K562 (cell line): ENCODE results near the gene CDC45. TPM values are rescaled to one million over a fixed set of nuclear protein-coding genes. Genes with fewer than 3 reads are reported as not detected.

Experiments
- BRD4 ChIP-seq: fragments of 200-600 bp; sonication (generic); IDR thresholded peaks from 2 replicates; pipeline ENCODE4 v1.6.1; 2017; ENCODE audit warnings: inconsistent platforms
- CBX3 ChIP-seq, 2 experiments: IDR thresholded peaks; 1 replicate in 1 of 2; 2 replicates in 1 of 2; pipeline ENCODE4 v1.6.1; 2012; ENCODE audit warnings: inconsistent platforms in 2 of 2, low read length in 2 of 2, borderline replicate concordance in 1 of 2, control low read depth in 1 of 2
- ETV1 ChIP-seq: fragments of 450-650 bp; conservative IDR thresholded peaks from 2 replicates; pipeline ENCODE4 v1.6.1; 2016; ENCODE audit warnings: missing genetic modification characterization, control low read depth, low read depth, missing compliant biosample characterization
- GABPB2 ChIP-seq: fragments of 250-450 bp; sonication (Bioruptor Pico); conservative IDR thresholded peaks from 2 replicates; pipeline ENCODE4 v1.5.1; 2021; ENCODE audit warnings: mild to moderate bottlenecking
- HMG20B ChIP-seq: fragments of 250-450 bp; sonication (Bioruptor Pico); IDR thresholded peaks from 2 replicates; pipeline ENCODE4 v1.5.0; 2021; ENCODE audit warnings: mild to moderate bottlenecking
- KLF1 ChIP-seq: fragments of 450-650 bp; IDR thresholded peaks from 2 replicates; pipeline ENCODE4 v1.6.1; 2016; ENCODE audit warnings: missing genetic modification characterization, missing compliant biosample characterization
- LCOR ChIP-seq: sonication (generic); formaldehyde crosslinking; IDR thresholded peaks from 2 replicates; pipeline ENCODE4 v1.8.0; 2022; ENCODE audit warnings: mild to moderate bottlenecking, missing genetic modification reagents
- NEUROD1 ChIP-seq: fragments of 150-350 bp; IDR thresholded peaks from 2 replicates; pipeline ENCODE4 v1.6.1; 2014; ENCODE audit warnings: borderline replicate concordance, low read length, low read depth; ENCODE audit not compliant: partially characterized antibody
- POLR3G ChIP-seq: IDR thresholded peaks from 2 replicates; pipeline ENCODE4 v1.6.1; 2011; ENCODE audit not compliant: insufficient read length, insufficient replicate concordance; ENCODE audit errors: extremely low read depth
- RBM15 ChIP-seq: fragments of 200-400 bp; formaldehyde crosslinking; IDR thresholded peaks from 2 replicates; pipeline ENCODE4 v1.6.1; 2018; ENCODE audit warnings: mild to moderate bottlenecking, low read length, moderate library complexity; ENCODE audit not compliant: insufficient read depth
- ZC3H4 ChIP-seq: sonication (generic); formaldehyde crosslinking; IDR thresholded peaks from 2 replicates; pipeline ENCODE4 v1.9.0; 2021; ENCODE audit warnings: missing genetic modification reagents, borderline replicate concordance
- polyA plus RNA-seq, 8 experiments: library from polyadenylated mRNA; depleted of rRNA in 4 of 8; stranded (reverse) in 5 of 8; unstranded in 3 of 8; fragments of >200 nt; fragmentation: Nextera tagmentation in 2 of 8; fragmentation: Illumina TruSeq in 1 of 8; extraction: Ambion mirVana in 2 of 8; extraction: Trizol in 1 of 8; gene quantifications; 2 replicates each; pipeline versions ENCODE4 v1.2.1 to v1.2.3, GENCODE V29; 2011 to 2014; ENCODE audit warnings: inconsistent platforms in 1 of 8, missing spikeins in 1 of 8
- total RNA-seq, 7 experiments: library from RNA; depleted of rRNA in 6 of 7; stranded (reverse); fragments of >200 nt in 6 of 7; fragmentation: Illumina TruSeq in 2 of 7; extraction: Trizol in 2 of 7; gene quantifications; 2 replicates each; pipeline versions ENCODE4 v1.2.1 to v1.2.3, GENCODE V29; 2011 to 2021; ENCODE audit warnings: low replicate concordance in 1 of 7
- TF ChIP-seq, protein P1 (sequence below), 2 experiments: fragments of 450-650 bp; formaldehyde crosslinking in 1 of 2; IDR thresholded peaks; 2 replicates each; pipeline versions ENCODE4 v1.4.0 to v1.6.1; 2014 to 2020; ENCODE audit warnings: mild to moderate bottlenecking in 2 of 2, borderline replicate concordance in 1 of 2, low read depth in 1 of 2
- TF ChIP-seq, protein P2 (sequence below): fragments of 250-450 bp; sonication (Bioruptor Pico); IDR thresholded peaks from 2 replicates; pipeline ENCODE4 v1.4.0; 2020

The CDC45 gene
- total and polyA plus RNA-seq, 9 of the 15 experiments (the other 6 are each of a cell fraction or from before 2014, with no cell fraction given) = 251 to 580 (median 410) TPM

DNA sequence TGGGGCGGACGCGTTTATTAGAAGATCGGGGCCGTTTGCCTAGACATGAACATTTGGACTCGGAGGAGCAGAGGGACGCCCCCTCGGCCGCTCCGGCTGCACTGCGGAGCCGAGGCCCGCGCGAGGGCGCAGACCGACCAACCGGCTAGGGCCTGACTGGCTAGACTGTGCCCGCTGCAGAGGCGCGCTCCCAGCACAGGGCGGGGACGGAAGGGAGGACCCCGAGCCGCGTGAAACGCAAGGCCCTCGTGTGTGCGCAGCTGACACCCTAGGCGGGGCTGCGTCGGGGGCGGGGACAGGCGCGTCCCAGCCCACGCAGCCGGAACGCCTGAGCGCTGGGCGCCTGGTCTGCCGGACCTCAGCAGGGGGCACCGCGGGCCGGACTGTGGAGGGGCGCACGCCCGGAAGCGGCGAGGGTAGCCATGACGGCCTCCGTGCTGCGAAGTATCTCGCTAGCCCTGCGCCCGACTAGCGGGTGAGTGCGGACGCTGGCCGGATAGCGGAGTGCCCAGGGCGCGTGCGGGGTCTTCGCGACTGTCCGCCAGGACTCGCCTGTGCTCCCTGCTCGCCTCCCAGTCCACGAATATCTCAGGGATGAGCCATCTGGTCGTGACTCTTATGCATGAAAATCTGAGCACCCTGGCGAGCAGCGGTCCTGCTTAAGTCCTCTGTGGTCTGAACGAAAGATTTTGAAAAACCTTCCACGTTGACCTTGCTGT is 47.4 kb upstream of the CDC45 start, which contains the start of gene MRPL40 (continued):
- TF ChIP-seq, protein P1, sequence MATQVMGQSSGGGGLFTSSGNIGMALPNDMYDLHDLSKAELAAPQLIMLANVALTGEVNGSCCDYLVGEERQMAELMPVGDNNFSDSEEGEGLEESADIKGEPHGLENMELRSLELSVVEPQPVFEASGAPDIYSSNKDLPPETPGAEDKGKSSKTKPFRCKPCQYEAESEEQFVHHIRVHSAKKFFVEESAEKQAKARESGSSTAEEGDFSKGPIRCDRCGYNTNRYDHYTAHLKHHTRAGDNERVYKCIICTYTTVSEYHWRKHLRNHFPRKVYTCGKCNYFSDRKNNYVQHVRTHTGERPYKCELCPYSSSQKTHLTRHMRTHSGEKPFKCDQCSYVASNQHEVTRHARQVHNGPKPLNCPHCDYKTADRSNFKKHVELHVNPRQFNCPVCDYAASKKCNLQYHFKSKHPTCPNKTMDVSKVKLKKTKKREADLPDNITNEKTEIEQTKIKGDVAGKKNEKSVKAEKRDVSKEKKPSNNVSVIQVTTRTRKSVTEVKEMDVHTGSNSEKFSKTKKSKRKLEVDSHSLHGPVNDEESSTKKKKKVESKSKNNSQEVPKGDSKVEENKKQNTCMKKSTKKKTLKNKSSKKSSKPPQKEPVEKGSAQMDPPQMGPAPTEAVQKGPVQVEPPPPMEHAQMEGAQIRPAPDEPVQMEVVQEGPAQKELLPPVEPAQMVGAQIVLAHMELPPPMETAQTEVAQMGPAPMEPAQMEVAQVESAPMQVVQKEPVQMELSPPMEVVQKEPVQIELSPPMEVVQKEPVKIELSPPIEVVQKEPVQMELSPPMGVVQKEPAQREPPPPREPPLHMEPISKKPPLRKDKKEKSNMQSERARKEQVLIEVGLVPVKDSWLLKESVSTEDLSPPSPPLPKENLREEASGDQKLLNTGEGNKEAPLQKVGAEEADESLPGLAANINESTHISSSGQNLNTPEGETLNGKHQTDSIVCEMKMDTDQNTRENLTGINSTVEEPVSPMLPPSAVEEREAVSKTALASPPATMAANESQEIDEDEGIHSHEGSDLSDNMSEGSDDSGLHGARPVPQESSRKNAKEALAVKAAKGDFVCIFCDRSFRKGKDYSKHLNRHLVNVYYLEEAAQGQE (IDR thresholded peaks at IDR 0.05; ENCODE audit: borderline replicate concordance) = no peak
- TF ChIP-seq, protein P1 (CRISPR knock-in tag; IDR thresholded peaks at IDR 0.05; ENCODE audit: low read depth) = peak; percentile 94
- TF ChIP-seq POLR3G (no peak), RBM15 (0 out of 2 replicates have a peak, but pooled peaks have one; percentile 86), ETV1 (tag) (peak; percentile 87), KLF1 (tag) (peak; percentile 100), LCOR (CRISPR knock-in tag) (no peak), NEUROD1 (peak; percentile 98), ZC3H4 (no peak), BRD4 (peak; percentile 99), GABPB2 (CRISPR knock-in tag) (peak; percentile 95), HMG20B (CRISPR knock-in tag) (no peak), CBX3 (IDR thresholded peaks at IDR 0.05; ENCODE audit: borderline replicate concordance in 1 of 2, low read length in 2 of 2) (peak in 1 of 2 experiments; percentile 98; a peak in 1 of 3 replicates)
- TF ChIP-seq, protein P2, sequence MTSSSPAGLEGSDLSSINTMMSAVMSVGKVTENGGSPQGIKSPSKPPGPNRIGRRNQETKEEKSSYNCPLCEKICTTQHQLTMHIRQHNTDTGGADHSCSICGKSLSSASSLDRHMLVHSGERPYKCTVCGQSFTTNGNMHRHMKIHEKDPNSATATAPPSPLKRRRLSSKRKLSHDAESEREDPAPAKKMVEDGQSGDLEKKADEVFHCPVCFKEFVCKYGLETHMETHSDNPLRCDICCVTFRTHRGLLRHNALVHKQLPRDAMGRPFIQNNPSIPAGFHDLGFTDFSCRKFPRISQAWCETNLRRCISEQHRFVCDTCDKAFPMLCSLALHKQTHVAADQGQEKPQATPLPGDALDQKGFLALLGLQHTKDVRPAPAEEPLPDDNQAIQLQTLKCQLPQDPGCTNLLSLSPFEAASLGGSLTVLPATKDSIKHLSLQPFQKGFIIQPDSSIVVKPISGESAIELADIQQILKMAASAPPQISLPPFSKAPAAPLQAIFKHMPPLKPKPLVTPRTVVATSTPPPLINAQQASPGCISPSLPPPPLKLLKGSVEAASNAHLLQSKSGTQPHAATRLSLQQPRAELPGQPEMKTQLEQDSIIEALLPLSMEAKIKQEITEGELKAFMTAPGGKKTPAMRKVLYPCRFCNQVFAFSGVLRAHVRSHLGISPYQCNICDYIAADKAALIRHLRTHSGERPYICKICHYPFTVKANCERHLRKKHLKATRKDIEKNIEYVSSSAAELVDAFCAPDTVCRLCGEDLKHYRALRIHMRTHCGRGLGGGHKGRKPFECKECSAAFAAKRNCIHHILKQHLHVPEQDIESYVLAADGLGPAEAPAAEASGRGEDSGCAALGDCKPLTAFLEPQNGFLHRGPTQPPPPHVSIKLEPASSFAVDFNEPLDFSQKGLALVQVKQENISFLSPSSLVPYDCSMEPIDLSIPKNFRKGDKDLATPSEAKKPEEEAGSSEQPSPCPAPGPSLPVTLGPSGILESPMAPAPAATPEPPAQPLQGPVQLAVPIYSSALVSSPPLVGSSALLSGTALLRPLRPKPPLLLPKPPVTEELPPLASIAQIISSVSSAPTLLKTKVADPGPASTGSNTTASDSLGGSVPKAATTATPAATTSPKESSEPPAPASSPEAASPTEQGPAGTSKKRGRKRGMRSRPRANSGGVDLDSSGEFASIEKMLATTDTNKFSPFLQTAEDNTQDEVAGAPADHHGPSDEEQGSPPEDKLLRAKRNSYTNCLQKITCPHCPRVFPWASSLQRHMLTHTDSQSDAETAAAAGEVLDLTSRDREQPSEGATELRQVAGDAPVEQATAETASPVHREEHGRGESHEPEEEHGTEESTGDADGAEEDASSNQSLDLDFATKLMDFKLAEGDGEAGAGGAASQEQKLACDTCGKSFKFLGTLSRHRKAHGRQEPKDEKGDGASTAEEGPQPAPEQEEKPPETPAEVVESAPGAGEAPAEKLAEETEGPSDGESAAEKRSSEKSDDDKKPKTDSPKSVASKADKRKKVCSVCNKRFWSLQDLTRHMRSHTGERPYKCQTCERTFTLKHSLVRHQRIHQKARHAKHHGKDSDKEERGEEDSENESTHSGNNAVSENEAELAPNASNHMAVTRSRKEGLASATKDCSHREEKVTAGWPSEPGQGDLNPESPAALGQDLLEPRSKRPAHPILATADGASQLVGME = peak; percentile 99
